KOPT-K1 (cell line): ENCODE data around the gene MRRF.
"Not testable (repeated sequence)": the region's sequence is repeated elsewhere in the genome, so short reads cannot be mapped to it uniquely, and the experiment has no call there.

Source experiments
- H3K27ac ChIP-seq: fragments of 200-600 bp; sonication (generic); 2 replicates; pipeline ENCODE4 v1.5.1; 2016; ENCODE audit warnings: antibody characterized with exemption, mild to moderate bottlenecking, low read depth, low read length; ENCODE audit not compliant: poor library complexity, severe bottlenecking
- H3K36me3 ChIP-seq: fragments of 200-600 bp; sonication (generic); 2 replicates; pipeline ENCODE4 v1.5.1; 2017; ENCODE audit warnings: antibody characterized with exemption, mild to moderate bottlenecking, low read length, moderate library complexity; ENCODE audit not compliant: insufficient read depth
- H3K9me3 ChIP-seq: fragments of 200-600 bp; sonication (generic); 2 replicates; pipeline ENCODE4 v1.5.1; 2017; ENCODE audit warnings: antibody characterized with exemption, low read length, mild to moderate bottlenecking; ENCODE audit not compliant: insufficient read depth, poor library complexity, severe bottlenecking

MRRF gene

DNA sequence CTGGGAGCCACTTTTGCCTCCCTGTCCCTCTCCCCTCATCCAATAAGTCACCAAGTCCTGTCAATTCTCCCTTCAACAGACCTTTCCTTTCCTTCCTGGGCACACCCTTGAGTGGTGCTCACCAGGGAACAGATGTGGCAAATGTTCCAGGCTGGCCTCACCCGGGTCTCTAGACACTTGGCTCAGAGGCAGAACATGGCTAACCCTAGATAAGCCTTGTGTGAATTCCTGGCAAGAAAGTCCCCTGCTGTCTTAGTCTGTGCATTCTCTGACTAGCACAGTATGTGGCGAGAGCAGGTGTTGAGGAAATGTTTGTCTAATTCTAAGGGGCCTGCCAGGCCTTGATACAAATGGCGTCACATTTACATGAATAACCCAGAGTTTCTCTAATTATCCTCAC is 64.9 kb downstream of the MRRF start:
- Histone ChIP-seq H3K9me3 (no peaks in the 10 kb centered on the region), H3K36me3 (peaks cover 14% of the 10 kb centered on the region), H3K27ac (no peak overlapping the region)

DNA sequence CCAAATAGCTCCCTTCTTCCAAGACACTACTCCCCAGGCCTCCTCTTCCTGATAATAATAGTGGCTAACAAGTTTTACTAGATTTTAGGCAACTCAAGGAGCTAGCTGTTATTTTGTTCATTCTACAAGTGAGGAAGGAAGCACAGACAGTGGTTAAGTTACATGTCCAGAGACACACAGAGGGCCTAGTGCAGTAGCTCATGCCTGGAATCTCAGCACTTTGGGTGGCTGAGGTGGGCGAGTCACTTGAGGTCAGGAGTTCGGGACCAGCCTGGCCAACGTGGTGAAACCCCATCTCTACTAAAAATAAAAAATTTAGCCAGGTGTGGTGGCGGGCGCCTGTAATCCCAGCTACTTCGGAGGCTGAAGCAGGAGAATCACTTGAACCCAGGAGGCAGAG is 65.8 kb downstream of the MRRF start:
- not testable (repeated sequence) for H3K9me3 ChIP-seq, H3K27ac ChIP-seq, H3K36me3 ChIP-seq

DNA sequence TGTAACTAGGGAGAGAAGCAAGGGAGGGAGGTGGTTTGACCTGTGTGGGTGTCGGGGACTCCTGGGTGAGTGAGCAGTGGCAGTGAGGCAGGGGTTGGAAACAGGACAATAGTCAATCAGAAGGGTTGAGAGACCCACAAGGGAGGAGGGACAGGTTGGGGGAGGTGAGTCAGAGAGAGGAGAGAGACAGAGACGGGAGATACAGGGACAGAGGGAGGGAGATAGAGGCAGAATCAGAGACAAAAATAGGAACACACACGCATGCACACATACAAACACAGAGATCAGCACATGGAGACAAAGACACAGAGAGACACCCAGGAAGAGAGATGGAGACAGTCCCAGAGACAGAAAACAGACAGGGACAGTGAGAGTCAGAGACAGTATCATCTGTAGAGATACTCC is 66.8 kb downstream of the MRRF start:
- Histone ChIP-seq H3K27ac (no peak overlapping the region), H3K9me3 (no peaks in the 10 kb centered on the region), H3K36me3 (peaks cover 5% of the 10 kb centered on the region)

DNA sequence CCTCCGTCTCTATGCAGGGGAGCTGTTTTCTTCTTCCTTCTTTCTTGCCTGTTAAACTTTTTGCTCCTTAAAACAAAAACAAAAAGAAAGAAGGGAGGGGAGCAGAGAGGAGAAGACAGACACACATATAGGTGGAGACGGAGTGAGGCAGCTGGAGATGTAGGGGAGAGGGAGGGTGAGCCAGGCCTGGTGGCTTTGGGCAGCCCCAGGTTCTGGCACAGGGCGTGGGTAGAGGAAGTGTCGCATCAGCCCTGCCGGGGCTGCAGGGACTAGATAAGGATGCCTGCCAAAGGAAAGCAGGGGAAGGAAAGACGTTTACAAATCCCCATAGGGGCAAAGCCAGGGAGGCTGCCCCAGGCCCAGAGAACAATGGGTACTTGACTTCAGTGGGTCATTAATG is 67.4 kb downstream of the MRRF start:
- Histone ChIP-seq H3K27ac (no peak overlapping the region), H3K9me3 (no peaks in the 10 kb centered on the region), H3K36me3 (no peaks in the 10 kb centered on the region)

DNA sequence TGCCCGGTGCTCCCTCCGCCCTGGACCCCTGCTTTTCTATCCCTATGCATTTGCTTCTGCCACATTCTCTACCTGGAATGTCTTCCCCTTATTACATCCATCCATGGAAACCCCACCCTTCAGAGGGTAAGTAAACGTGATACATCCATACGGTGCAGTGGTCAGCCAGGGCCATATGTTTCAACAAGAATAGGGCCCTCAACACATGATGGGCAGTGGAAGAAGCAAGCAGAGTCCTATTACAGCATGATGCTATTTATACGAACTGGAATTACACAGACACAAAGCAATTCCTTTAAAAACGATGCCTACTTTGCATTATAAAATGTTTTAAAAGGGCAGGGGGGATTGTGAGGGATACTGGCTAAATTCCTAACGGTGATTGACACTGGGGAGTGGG is 68.0 kb downstream of the MRRF start:
- H3K9me3 ChIP-seq: no peaks in the 10 kb centered on the region
- no peaks in the 10 kb centered on the region for H3K36me3 ChIP-seq
- no peak overlapping the region for H3K27ac ChIP-seq

DNA sequence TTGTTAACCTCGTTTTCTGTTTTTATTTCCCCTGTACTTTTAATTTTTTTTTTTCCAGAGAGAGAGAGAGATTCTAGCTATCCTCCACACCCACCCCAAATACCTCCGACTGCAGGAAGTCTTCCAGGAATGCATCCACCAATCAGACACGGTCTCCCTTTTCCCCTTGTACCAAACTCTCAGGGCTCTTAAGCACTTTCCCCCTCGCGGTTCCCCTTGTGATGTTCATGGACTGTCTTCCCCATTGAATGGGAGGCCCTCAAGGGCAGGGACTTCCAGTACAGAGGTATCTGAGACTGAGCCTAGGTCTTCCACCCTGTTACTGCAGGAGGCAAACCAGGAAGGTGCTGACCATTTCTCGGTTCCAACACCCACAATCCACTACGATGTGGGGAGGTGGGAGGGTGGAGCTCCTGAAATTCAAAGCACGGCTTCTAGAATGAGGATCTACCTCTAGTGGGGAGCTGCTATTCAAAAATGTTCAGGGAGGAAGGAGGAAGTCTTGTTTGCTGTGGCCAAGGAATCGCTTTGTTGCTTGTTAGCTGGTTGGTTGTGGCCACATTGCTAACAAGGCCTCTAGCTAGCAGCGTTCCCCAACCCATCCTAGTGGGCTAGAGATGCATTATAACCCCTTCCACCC is 68.6 kb downstream of the MRRF start:
- Histone ChIP-seq H3K36me3 (no peaks in the 10 kb centered on the region), H3K9me3 (no peaks in the 10 kb centered on the region), H3K27ac (no peak overlapping the region)

DNA sequence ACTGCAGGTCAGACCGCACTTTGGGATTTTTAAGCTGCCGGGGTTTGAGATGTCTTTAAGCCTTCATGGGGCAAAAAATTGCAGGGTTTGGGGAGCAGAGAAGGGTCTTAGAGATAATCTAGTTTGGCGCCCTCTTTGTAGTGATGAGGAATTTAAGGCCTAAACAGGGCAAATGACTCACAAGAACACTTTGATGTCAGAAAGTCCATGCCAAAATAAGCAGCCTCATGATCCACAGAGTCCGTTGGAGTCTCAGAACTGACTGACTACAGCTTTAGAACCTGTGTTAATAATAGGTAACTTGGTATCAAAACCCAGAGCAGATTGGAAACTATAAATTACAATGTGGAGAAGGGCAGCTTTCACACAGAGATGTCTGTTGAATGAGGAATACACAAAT is 70.2 kb downstream of the MRRF start:
- H3K9me3 ChIP-seq: no peaks in the 10 kb centered on the region
- H3K36me3 ChIP-seq: no peaks in the 10 kb centered on the region
- H3K27ac ChIP-seq: no peak overlapping the region

DNA sequence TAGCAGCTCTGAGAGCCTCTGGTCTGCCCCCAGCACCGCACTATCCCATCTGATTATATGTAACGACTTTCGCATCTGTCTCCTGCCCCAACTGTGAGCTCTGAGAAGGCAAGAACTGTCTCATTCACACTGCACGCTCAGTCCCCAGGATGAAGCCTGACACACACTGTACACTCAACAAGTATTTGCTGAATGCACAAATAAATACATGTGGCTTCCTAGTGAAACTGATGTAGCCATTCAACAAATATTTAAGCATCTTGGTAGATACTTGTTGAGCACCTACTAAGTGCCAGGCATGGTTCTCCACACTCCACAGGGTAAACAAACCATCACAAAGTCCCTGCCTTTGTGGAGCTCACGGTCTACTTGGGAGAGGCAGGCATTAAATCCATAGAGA is 71.5 kb downstream of the MRRF start:
- Histone ChIP-seq H3K36me3 (no peaks in the 10 kb centered on the region), H3K27ac (no peak overlapping the region), H3K9me3 (no peaks in the 10 kb centered on the region)

DNA sequence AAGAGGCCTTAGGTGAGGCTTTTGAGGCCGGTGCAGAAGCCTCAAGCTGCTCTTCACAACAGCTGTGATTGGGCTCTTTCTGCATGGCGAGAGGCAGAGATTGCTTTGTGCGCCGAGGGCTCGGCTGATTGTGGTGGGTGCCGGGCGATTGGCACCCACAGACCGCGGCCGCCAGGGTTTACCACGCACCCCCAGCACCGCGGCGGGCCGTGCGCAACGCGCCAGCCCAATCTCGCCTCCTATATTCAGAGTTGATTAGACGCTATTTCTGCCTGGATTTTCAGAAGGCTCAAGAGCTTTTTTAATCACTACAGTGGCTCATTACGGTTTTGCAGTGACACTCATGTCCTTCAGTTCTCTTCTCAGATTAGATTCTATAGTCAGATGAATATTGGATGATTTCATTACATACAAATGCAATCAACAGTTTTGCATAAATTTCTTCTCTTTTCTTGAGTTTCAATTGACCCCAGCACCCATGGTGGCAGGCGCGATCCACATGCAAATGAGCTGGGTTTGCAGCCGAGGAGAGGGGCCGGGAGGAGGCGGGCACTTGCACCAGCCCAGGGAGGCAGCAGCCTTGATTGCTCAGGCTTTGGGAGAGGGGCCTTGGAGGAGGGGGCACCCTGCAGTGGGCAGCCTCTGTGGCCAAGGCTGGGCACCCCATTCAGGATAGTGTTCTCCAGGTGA is 72.3 kb downstream of the MRRF start:
- Histone ChIP-seq H3K27ac (no peak overlapping the region), H3K9me3 (no peaks in the 10 kb centered on the region), H3K36me3 (no peaks in the 10 kb centered on the region)

DNA sequence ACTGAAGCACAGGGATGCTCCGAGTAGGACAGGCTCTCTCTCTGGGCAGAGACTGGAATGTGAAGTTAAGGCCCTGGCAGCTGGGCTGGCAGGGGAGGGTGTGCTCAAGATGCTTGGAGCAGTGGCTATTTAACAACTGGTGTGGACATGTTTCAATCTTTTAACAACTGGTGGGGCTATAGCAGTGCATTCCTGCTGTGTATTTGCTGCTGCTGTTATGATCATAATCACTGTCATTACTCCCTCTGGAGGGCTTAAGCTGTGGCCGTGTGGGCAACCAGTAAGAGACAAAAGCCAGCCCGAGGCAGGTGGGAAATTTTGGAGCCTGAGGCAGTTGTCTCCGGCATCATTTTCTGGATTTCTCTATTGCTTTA is 72.9 kb downstream of the MRRF start:
- Histone ChIP-seq H3K9me3 (no peaks in the 10 kb centered on the region), H3K27ac (no peak overlapping the region), H3K36me3 (no peaks in the 10 kb centered on the region)

DNA sequence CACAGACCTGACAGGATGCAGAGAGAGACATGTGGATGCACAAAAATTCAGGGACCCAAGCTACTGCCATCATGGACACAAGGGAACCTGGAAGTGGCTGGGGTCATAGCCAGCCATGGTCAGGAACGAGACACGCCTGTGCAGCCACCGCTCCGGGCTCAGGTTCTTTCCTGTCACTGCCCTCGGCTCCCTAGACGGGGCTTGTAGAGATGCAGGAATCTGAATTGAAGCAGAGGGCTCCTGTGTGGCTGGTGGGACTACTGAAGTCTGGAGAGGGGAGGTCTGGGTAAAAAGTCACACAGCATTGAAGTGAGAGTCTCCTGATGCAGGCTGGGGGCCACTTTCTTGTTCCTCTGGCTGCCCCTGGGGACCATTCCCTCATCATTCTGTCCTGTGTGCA is 73.9 kb downstream of the MRRF start:
- no peaks in the 10 kb centered on the region for H3K36me3 ChIP-seq
- no peaks in the 10 kb centered on the region for H3K9me3 ChIP-seq
- no peak overlapping the region for H3K27ac ChIP-seq

DNA sequence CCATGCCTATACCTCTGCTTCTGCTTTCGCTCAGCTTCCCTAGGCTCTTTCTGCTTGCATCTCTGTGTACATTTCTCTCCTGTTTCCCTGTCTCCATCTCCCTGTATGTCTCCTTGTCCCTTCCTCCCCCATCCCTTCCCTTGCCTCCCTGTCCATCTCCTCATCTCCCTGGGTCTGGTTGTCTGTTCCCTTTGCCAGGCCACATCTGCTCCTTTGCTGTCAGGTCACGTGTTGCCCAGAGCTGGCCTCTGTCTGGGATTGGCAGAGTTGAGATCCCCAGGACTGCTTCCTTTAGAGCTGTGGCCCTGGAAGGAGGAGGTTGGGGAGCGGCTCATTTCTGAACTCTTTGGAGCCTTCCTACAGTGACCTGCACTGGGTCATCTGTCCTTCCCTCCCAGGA is 74.3 kb downstream of the MRRF start:
- Histone ChIP-seq H3K27ac (no peak overlapping the region), H3K36me3 (no peaks in the 10 kb centered on the region), H3K9me3 (no peaks in the 10 kb centered on the region)

DNA sequence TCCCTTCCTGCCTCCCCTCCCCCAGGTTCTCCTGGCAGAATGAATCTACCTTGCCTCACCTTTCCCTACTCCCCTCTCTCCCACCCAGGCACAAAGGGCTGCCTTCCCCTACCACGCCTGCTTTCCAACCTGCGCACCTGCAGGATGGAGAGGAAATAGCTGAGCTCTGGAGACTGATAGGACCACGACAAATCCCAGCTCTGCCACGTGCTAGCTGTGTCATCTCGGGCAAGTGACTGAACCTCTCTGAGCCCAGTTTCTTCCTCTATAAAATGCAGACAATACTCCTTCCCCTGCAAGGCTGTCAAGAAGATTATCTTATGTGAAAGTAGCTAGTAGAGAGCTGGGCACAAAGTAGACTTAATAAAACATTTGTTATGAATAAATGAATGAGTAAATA is 74.9 kb downstream of the MRRF start:
- H3K36me3 ChIP-seq: no peaks in the 10 kb centered on the region
- H3K9me3 ChIP-seq: no peaks in the 10 kb centered on the region
- no peak overlapping the region for H3K27ac ChIP-seq

DNA sequence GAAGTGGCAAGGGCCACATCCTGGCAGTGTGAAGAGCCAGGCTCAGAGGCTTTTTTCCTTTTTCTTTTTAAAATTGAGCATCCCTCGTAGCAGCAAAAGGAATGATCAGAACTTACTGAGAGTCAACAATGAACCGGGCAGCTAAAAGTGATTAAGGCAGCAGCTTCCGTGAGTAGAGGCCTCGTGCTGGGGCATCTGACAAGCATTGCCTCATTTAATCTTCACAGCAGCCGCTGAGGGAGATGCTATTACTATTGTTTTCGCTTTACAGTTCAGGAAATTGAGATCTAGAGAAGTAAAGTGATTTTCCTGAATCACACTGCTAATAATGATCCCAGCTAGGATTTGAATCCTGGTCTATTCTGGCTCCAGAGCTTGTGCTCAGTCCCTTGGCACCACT is 75.5 kb downstream of the MRRF start:
- H3K36me3 ChIP-seq: no peaks in the 10 kb centered on the region
- no peaks in the 10 kb centered on the region for H3K9me3 ChIP-seq
- no peak overlapping the region for H3K27ac ChIP-seq

DNA sequence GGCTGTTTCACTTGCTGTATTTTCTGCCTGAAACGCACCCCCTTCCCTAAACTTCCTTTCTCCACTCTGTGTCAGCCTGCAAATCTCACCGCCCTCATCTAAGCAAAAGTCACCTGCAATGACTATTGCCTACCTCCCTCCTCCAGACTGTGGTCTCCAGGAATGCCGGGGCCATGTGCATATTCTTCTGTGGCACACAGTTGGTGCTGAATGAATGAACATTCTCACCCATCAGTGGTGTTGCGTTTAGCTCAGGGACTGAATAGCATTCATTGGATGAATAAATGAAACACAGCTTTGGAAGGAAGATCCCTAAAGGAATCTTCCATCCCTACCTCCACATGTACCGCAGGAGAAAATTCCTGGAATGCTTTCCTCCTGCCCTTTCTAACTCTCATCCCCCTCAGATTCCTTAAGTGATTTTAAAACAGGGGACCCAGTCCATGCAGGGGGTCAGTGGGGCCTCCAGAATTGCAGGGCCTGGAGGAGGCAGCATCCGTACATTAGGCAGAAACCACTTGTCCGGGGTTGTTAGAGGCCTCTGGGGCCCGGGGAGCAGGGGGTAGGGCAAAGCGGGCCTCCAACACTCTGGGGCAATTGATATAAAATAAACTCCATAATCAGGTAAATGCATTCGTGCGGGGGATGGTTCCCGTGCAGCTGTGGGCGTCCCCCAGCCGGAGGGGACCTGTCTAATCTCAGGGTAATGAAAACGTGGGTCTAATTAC is 77.8 kb downstream of the MRRF start:
- no peaks in the 10 kb centered on the region for H3K36me3 ChIP-seq
- H3K9me3 ChIP-seq: no peaks in the 10 kb centered on the region
- no peak overlapping the region for H3K27ac ChIP-seq
